ENCODE data around the gene BPTF.
"Not testable (repeated sequence)": the region's sequence is repeated elsewhere in the genome, so short reads cannot be mapped to it uniquely, and the experiment has no call there.

The BPTF gene

DNA sequence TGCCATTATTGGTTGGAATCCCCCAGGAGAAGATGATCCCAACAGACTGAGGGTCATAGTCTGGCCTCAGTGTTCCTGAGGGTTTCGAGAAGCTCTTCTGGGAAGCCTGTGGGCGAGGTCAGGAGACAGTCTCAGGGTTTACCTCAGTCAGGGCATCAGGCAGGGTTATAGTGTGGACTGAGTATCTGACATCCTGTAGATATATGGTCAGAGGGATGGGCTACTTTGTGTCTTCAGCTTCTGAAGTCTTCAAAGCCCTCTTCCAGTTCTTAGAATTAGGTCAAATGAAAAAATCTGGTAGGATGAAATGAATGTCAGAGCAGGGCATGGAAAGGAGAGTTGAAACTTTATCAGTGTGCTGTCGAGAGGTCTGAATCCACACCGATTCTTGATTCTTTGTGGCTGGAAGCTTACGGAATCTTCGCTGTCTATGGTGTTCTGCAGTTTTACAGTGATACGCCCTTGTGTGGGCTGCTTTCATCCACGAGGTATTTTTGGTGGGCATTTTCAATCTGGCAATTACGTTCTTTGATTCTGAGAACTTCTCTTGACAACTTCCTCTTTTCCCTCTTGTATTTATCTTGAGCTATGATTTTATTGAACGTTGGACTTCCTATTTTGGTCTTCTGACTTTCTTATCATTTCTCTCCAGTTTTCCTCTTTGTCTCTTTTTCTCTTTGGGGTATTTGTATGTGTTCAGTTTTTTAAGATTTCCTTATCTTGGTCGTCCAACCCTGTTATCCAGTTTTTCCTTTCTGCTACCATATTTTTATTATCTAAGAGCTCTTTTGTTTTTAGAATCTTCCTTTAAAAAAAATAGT, 30.4 kb downstream of the BPTF start:
- POLR2A ChIA-PET (ENCODE audit: low non-redundant PET): no interaction called here
- TF ChIP-seq, protein P1, sequence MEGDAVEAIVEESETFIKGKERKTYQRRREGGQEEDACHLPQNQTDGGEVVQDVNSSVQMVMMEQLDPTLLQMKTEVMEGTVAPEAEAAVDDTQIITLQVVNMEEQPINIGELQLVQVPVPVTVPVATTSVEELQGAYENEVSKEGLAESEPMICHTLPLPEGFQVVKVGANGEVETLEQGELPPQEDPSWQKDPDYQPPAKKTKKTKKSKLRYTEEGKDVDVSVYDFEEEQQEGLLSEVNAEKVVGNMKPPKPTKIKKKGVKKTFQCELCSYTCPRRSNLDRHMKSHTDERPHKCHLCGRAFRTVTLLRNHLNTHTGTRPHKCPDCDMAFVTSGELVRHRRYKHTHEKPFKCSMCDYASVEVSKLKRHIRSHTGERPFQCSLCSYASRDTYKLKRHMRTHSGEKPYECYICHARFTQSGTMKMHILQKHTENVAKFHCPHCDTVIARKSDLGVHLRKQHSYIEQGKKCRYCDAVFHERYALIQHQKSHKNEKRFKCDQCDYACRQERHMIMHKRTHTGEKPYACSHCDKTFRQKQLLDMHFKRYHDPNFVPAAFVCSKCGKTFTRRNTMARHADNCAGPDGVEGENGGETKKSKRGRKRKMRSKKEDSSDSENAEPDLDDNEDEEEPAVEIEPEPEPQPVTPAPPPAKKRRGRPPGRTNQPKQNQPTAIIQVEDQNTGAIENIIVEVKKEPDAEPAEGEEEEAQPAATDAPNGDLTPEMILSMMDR (conservative IDR thresholded peaks at IDR 0.05; ENCODE audit: low read depth): no peak
- DNase-seq (ENCODE audit: low spot score): no peak
- CTCF ChIA-PET: interaction anchor here (0.6 kb wide), 1 partner anchor 36 kb away, joined by 3 read pairs; no protein-coding TSS in a partner anchor
- H3K27ac ChIP-seq: no peak overlapping the region

DNA sequence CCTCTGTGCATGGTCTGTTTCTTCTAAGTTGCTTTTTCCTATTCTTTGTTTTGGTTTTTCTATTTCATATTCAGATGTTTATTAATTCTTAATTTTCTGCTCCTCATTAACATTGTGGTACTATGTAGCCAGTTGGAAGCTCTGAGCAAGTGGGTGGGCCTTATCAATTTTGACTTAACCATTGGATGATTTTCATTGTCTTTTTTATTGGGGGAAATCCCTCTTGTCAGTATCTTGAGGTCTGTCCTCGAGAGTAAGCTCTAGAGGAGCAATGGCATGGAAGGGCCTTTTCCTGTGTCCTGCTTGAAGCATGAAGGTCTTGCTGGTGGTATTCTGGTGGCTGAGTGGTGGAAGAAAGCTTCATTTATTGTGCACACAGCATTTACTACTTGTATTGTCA, 31.1 kb downstream of the BPTF start:
- DNase-seq (ENCODE audit: low spot score); POLR2A ChIA-PET (ENCODE audit: low non-redundant PET); H3K27ac ChIP-seq: not testable (repeated sequence)
- CTCF ChIA-PET: interaction anchor here (0.6 kb wide), 1 partner anchor 35 kb away, joined by 3 read pairs; no protein-coding TSS in a partner anchor

DNA sequence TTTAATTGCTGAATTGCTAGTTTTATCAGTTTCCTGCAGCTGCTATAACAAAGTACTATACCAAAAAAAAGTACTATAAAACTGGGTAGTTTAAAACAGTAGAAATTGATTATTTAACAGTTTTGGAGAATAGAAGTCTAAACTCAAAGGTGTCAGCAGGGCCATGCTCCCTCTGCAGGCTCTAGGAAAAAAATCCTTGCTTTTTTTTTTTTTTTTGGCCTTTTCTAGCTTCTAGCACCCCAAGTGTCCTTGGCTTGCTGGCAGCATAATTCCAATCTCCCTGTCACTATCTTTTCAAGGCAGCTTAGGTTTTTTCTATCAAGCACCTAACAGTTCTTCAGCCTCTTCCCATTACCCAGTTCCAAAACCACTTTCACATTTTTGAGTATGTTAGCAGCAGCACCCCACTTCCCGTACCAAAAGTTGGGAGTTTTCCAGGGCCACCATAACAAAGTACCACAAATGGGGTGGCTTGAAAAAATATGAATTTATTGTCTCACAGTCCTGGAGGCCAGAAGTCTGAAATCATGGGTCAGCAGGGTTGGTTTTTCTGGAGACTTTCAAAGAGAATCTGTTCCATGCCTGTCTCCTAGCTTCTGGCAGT, 37.4 kb downstream of the BPTF start:
- no peak for DNase-seq (ENCODE audit: low spot score)
- ChIA-PET POLR2A (ENCODE audit: low non-redundant PET) (no interaction called here), CTCF (interaction anchor here (0.6 to 0.7 kb wide), 2 partner anchors 170 to 218 kb away, joined by 3 read pairs; no protein-coding TSS in a partner anchor)
- TF ChIP-seq, protein P1 (conservative IDR thresholded peaks at IDR 0.05; ENCODE audit: low read depth): no peak
- H3K27ac ChIP-seq: no peak overlapping the region

DNA sequence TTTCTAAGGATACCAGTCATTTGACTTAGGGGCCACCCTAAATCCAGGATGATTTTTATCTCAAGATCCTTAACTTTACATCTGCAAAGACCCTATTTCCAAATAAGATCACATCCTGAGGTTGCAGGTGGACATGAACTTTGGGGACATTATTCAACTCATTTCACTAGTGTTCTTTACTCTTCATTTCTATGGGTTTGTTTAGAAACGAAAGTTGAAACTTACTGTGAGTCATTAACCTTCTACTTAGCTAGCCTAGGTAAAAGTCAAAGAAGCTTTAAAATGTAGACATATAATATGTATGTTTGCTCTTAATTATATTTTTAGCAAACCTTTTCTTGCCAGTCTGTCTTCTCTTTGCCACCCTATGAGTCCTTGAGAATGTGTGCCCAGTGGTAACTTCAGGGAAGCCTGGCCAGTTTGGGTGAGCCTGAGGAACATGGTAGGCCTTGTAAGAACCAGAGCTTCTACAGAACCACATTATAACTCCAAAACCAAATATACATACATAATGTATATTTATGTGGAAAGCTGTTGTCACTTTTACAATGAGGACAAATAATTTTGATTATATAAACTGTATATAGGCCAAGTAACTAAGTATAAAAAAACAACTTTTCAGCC, 38.4 kb downstream of the BPTF start:
- ChIA-PET CTCF (no interaction called here), POLR2A (ENCODE audit: low non-redundant PET) (no interaction called here)
- TF ChIP-seq, protein P1 (conservative IDR thresholded peaks at IDR 0.05; ENCODE audit: low read depth): no peak
- no peak overlapping the region for H3K27ac ChIP-seq
- DNase-seq (ENCODE audit: low spot score): no peak

DNA sequence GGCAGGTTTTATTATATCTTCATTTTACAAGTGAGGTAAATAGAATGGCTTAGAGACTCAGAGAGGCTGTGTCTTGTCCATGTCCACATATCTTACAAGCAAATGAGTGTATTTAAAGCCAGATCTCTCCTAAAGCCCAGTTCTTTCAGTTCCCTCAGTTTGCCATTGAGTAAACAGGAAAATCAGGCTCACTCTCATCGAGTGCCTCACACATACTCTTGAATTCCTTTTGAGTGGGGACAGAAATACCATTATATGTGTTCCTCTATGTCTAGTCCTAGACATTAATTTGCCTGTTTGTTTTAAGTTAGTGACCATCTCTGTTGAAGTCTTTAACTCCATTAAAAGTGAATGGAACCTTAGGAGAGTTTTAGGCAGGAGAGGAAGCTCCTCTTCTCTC, 40.1 kb downstream of the BPTF start:
- ChIA-PET CTCF (no interaction called here), POLR2A (ENCODE audit: low non-redundant PET) (no interaction called here)
- TF ChIP-seq, protein P1 (conservative IDR thresholded peaks at IDR 0.05; ENCODE audit: low read depth): no peak
- DNase-seq (ENCODE audit: low spot score): no peak
- no peak overlapping the region for H3K27ac ChIP-seq

DNA sequence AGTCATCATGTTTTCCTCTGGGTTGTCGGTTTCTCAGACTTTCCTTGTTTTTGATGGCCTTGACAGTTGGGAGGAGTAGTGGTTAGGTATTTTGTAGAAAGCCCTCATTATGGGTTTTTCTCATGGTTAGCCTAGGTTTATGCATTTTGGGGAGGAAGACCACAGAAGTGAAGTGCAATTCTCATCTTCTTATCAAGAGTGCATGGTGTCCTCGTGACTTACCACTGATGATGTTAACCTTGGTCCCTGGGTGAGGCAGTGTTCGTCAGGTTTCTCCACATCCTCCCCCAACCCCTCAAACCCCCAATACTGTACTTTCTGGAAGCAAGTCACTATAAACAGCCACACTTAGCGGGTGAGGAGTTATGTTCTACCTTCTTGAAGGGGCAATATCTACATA, 42.3 kb downstream of the BPTF start:
- DNase-seq (ENCODE audit: low spot score): no peak
- TF ChIP-seq, protein P1 (conservative IDR thresholded peaks at IDR 0.05; ENCODE audit: low read depth): no peak
- ChIA-PET CTCF (no interaction called here), POLR2A (ENCODE audit: low non-redundant PET) (no interaction called here)
- no peak overlapping the region for H3K27ac ChIP-seq

All from RWPE1 (cell line).